Measurements from ENCODE around the gene ICAM3. TPM values are rescaled to one million over a fixed set of nuclear protein-coding genes. Genes with fewer than 3 reads are reported as not detected.
"Not testable (repeated sequence)": the region's sequence is repeated elsewhere in the genome, so short reads cannot be mapped to it uniquely, and the experiment has no call there.

Gene ICAM3
- total and polyA plus RNA-seq, 2 experiments from 2014 or later: 8.6 to 23.4 TPM

DNA sequence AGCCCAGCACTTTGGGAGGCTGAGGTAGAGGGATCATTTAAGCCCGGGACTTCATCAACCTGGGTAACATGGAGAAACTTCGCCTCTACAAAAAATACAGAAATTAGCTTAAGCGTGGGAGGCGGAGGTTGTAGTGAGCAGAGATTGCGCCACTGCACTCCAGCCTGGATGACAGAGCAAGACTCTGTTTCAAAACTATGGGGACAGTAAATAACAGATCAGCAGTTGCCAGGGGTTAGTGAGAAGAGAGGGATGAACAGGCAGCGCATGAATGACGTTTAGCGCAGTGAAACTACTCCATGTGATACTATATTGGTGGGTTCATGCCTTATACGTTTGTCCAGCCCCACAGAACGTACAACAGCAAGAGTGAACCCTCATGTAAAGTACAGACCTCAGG is 7.1 kb upstream of the ICAM3 start:
- Histone ChIP-seq H3K4me1 (ENCODE audit: insufficient read depth) (peaks cover 7% of the 10 kb centered on the region; the same call in 1 of the 2 replicates), H3F3A (ENCODE audit: insufficient read depth) (peaks cover 4% of the 10 kb centered on the region; the same call in 1 of the 2 replicates), H3K9me2 (ENCODE audit: insufficient read depth) (no peaks in the 10 kb centered on the region), H2AFZ (no peak overlapping the region), H4K20me1 (ENCODE audit: insufficient read depth) (no peaks in the 10 kb centered on the region), H3K36me3 (ENCODE audit: low read depth) (no peaks in the 10 kb centered on the region), H3K9ac (no peak overlapping the region), H3K4me3 (no peak overlapping the region), H3K9me3 (ENCODE audit: low read depth) (no peaks in the 10 kb centered on the region), H3K27me3 (replicated peaks; ENCODE audit: insufficient read depth) (no peaks in the 10 kb centered on the region), H3K4me2 (ENCODE audit: unreplicated experiment) (no peak overlapping the region), H3K27ac (peak overlapping the region; percentile 26; the same call in 1 of the 2 replicates), H3K79me2 (ENCODE audit: insufficient read depth) (no peaks in the 10 kb centered on the region)
- in situ Hi-C loops (cut with MboI): no loop called here
- DNase-seq: peak; percentile 47
- no peak for TF ChIP-seq EZH2phosphoT487 (IDR thresholded peaks at IDR 0.05; ENCODE audit: insufficient read depth, low read depth)
- TF ChIP-seq EZH2 (IDR thresholded peaks at IDR 0.05; ENCODE audit: insufficient read depth, poor library complexity, severe bottlenecking): no peak
- WGBS, 2 experiments (ENCODE audit: low coverage in 1 of 2, low lambda C conversion rate in 2 of 2, missing lambda C conversion rate in 2 of 2): 65 to 67% methylated on average over 10 of the region's 10 CpGs

DNA sequence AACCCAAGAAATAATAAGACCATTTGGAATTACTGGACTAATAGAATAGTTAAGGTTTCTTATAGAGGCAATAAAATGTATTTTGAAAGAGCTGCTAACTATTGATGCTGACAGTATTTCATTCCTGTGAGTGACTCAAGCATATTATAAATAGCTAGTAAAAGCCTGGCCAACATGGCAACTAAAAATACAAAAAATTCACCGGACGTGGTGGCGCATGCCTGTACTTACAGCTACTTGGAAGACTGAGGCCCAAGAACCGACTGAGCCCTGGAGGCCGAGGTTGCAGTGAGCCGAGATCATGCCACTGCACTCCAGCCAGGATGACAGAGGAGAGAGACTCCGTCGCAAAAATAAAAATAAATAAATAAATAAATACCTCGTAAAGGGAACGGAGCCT is 5.4 kb upstream of the ICAM3 start:
- Histone ChIP-seq H3K9me2 (ENCODE audit: insufficient read depth) (no peaks in the 10 kb centered on the region), H3K36me3 (ENCODE audit: low read depth) (no peaks in the 10 kb centered on the region), H3K27ac (no peak overlapping the region), H3K27me3 (replicated peaks; ENCODE audit: insufficient read depth) (no peaks in the 10 kb centered on the region), H4K20me1 (ENCODE audit: insufficient read depth) (no peaks in the 10 kb centered on the region), H3K4me2 (ENCODE audit: unreplicated experiment) (no peak overlapping the region), H3K79me2 (ENCODE audit: insufficient read depth) (no peaks in the 10 kb centered on the region), H3K4me3 (no peak overlapping the region), H3F3A (ENCODE audit: insufficient read depth) (peaks cover 4% of the 10 kb centered on the region; the same call in 1 of the 2 replicates), H3K9ac (no peak overlapping the region), H2AFZ (no peak overlapping the region), H3K9me3 (ENCODE audit: low read depth) (no peaks in the 10 kb centered on the region), H3K4me1 (ENCODE audit: insufficient read depth) (peaks cover 7% of the 10 kb centered on the region; the same call in 1 of the 2 replicates)
- peak; percentile 42 for DNase-seq
- TF ChIP-seq EZH2 (IDR thresholded peaks at IDR 0.05; ENCODE audit: insufficient read depth, poor library complexity, severe bottlenecking): no peak
- TF ChIP-seq EZH2phosphoT487 (IDR thresholded peaks at IDR 0.05; ENCODE audit: insufficient read depth, low read depth): no peak
- in situ Hi-C loops (cut with MboI): no loop called here
- 69 to 71% methylated on average over 10 of the region's 10 CpGs for WGBS, 2 experiments (ENCODE audit: low coverage in 1 of 2, low lambda C conversion rate in 2 of 2, missing lambda C conversion rate in 2 of 2)

- H4K20me1 ChIP-seq (ENCODE audit: insufficient read depth): no peaks in the 10 kb centered on the region
- H3K9me3 ChIP-seq (ENCODE audit: low read depth): no peaks in the 10 kb centered on the region
- no peak for TF ChIP-seq EZH2 (IDR thresholded peaks at IDR 0.05; ENCODE audit: insufficient read depth, poor library complexity, severe bottlenecking)
- no peak for TF ChIP-seq EZH2phosphoT487 (IDR thresholded peaks at IDR 0.05; ENCODE audit: insufficient read depth, low read depth)
- no peak overlapping the region for H3K4me3 ChIP-seq
- no peak overlapping the region for H3K9ac ChIP-seq
- no peak for DNase-seq
- no peaks in the 10 kb centered on the region for H3K79me2 ChIP-seq (ENCODE audit: insufficient read depth)
- H3K9me2 ChIP-seq (ENCODE audit: insufficient read depth): no peaks in the 10 kb centered on the region
- peaks cover 4% of the 10 kb centered on the region; the same call in 1 of the 2 replicates for H3F3A ChIP-seq (ENCODE audit: insufficient read depth)
- no peaks in the 10 kb centered on the region for H3K36me3 ChIP-seq (ENCODE audit: low read depth)
- in situ Hi-C loops (cut with MboI): no loop called here
- H2AFZ ChIP-seq: no peak overlapping the region
- 68 to 82% methylated on average over 2 of the region's 2 CpGs for WGBS, 2 experiments (ENCODE audit: low coverage in 1 of 2, low lambda C conversion rate in 2 of 2, missing lambda C conversion rate in 2 of 2)
- H3K27me3 ChIP-seq (replicated peaks; ENCODE audit: insufficient read depth): no peaks in the 10 kb centered on the region
- peaks cover 7% of the 10 kb centered on the region; the same call in 1 of the 2 replicates for H3K4me1 ChIP-seq (ENCODE audit: insufficient read depth)
- H3K4me2 ChIP-seq (ENCODE audit: unreplicated experiment): no peak overlapping the region
- H3K27ac ChIP-seq: no peak overlapping the region
These were observed 4.1 kb upstream of the ICAM3 start for GRCh38 chr19:10343495-10343894.

DNA sequence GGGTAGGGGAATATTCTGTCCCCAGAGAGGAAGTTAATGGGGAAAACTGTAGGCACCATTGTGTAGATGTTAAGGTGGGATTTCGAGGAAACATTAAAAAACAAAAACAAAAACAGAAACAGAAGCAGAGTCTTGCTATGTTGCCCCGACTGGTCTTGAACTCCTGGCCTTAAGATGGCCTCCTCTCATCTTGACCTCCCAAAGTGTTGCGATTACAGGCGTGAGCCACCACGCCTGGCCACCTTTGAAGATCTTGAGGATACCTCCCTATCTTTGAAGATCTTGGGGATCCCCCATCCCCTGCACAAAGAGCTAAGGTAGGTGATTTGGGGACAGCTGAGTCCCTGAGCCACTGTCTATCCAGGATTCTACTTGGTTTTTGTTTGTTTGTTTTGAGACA is 553 bp upstream of the ICAM3 start:
- Histone ChIP-seq H3K27me3 (replicated peaks; ENCODE audit: insufficient read depth) (no peaks in the 10 kb centered on the region), H3K4me2 (ENCODE audit: unreplicated experiment) (no peak overlapping the region), H3K79me2 (ENCODE audit: insufficient read depth) (no peaks in the 10 kb centered on the region), H2AFZ (no peak overlapping the region), H4K20me1 (ENCODE audit: insufficient read depth) (no peaks in the 10 kb centered on the region), H3K9ac (no peak overlapping the region), H3K4me1 (ENCODE audit: insufficient read depth) (no peaks in the 10 kb centered on the region), H3F3A (ENCODE audit: insufficient read depth) (no peaks in the 10 kb centered on the region), H3K9me2 (ENCODE audit: insufficient read depth) (no peaks in the 10 kb centered on the region), H3K9me3 (ENCODE audit: low read depth) (no peaks in the 10 kb centered on the region), H3K27ac (no peak overlapping the region), H3K36me3 (ENCODE audit: low read depth) (no peaks in the 10 kb centered on the region), H3K4me3 (no peak overlapping the region)
- TF ChIP-seq EZH2 (IDR thresholded peaks at IDR 0.05; ENCODE audit: insufficient read depth, poor library complexity, severe bottlenecking) (no peak), EZH2phosphoT487 (IDR thresholded peaks at IDR 0.05; ENCODE audit: insufficient read depth, low read depth) (no peak)
- 86% methylated on average over 5 of the region's 5 CpGs for WGBS, 2 experiments (ENCODE audit: low coverage in 1 of 2, low lambda C conversion rate in 2 of 2, missing lambda C conversion rate in 2 of 2)
- no peak for DNase-seq
- in situ Hi-C loops (cut with MboI): no loop called here

DNA sequence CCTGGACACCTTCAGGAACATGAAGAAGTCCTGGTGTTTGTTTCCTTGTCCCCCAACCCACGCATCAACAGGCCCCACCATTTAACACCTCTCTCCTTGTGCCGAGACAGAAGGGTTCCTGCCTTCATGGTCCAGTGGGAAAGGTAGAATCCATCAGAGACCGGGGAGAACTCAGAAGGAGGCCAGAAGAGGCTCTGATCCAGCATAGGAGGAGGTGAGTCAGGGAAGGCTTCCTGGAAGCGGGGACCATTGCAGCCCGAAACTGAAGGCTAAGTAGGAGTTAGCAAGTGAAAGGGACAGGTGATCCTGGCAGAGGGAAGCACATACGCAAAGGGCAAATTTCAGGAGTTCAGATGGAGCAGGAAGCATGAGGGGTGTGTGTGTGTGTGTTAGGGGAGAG is 484 bp downstream of the ICAM3 start:
- no peak overlapping the region for H3K4me2 ChIP-seq (ENCODE audit: unreplicated experiment)
- no peak overlapping the region for H3K4me3 ChIP-seq
- TF ChIP-seq EZH2 (IDR thresholded peaks at IDR 0.05; ENCODE audit: insufficient read depth, poor library complexity, severe bottlenecking) (no peak), EZH2phosphoT487 (IDR thresholded peaks at IDR 0.05; ENCODE audit: insufficient read depth, low read depth) (no peak)
- no peak overlapping the region for H3K27ac ChIP-seq
- no peaks in the 10 kb centered on the region for H3K36me3 ChIP-seq (ENCODE audit: low read depth)
- H4K20me1 ChIP-seq (ENCODE audit: insufficient read depth): no peaks in the 10 kb centered on the region
- H3K9ac ChIP-seq: no peak overlapping the region
- in situ Hi-C loops (cut with MboI): no loop called here
- H2AFZ ChIP-seq: no peak overlapping the region
- no peaks in the 10 kb centered on the region for H3K79me2 ChIP-seq (ENCODE audit: insufficient read depth)
- H3K9me3 ChIP-seq (ENCODE audit: low read depth): no peaks in the 10 kb centered on the region
- no peaks in the 10 kb centered on the region for H3K4me1 ChIP-seq (ENCODE audit: insufficient read depth)
- H3K9me2 ChIP-seq (ENCODE audit: insufficient read depth): no peaks in the 10 kb centered on the region
- no peaks in the 10 kb centered on the region for H3F3A ChIP-seq (ENCODE audit: insufficient read depth)
- WGBS, 2 experiments (ENCODE audit: low coverage in 1 of 2, low lambda C conversion rate in 2 of 2, missing lambda C conversion rate in 2 of 2): 70 to 71% methylated on average over 6 of the region's 6 CpGs
- H3K27me3 ChIP-seq (replicated peaks; ENCODE audit: insufficient read depth): no peaks in the 10 kb centered on the region
- DNase-seq: no peak

GRCh38 chr19:10336725-10337124 is 2.7 kb downstream of the ICAM3 start:
- in situ Hi-C loops (cut with MboI); H3K4me3 ChIP-seq; H3K9ac ChIP-seq; H3K4me1 ChIP-seq (ENCODE audit: insufficient read depth); H3K27ac ChIP-seq; H3K9me2 ChIP-seq (ENCODE audit: insufficient read depth); DNase-seq; H3K9me3 ChIP-seq (ENCODE audit: low read depth); H3F3A ChIP-seq (ENCODE audit: insufficient read depth); H2AFZ ChIP-seq; H4K20me1 ChIP-seq (ENCODE audit: insufficient read depth); H3K27me3 ChIP-seq (replicated peaks; ENCODE audit: insufficient read depth); H3K36me3 ChIP-seq (ENCODE audit: low read depth); H3K4me2 ChIP-seq (ENCODE audit: unreplicated experiment): not testable (repeated sequence)
- H3K79me2 ChIP-seq (ENCODE audit: insufficient read depth): peaks cover 14% of the 10 kb centered on the region
- 91 to 92% methylated on average over 9 of the region's 9 CpGs for WGBS, 2 experiments (ENCODE audit: low coverage in 1 of 2, low lambda C conversion rate in 2 of 2, missing lambda C conversion rate in 2 of 2)
